Suppressor macrophage (primary cell): ENCODE data around the gene NR5A1.

Experiments
- DNase-seq, 4 experiments: peaks; one replicate each; pipeline ENCODE4 v3.0.0-alpha.2; 2020 to 2022

The NR5A1 gene

GRCh38 chr9:124457887-124458431, 49.2 kb downstream of the NR5A1 start:
- no peak for DNase-seq

GRCh38 chr9:124457079-124457886, 49.9 kb downstream of the NR5A1 start:
- no peak for DNase-seq

GRCh38 chr9:124456341-124457078, 50.7 kb downstream of the NR5A1 start:
- DNase-seq = no peak

DNA sequence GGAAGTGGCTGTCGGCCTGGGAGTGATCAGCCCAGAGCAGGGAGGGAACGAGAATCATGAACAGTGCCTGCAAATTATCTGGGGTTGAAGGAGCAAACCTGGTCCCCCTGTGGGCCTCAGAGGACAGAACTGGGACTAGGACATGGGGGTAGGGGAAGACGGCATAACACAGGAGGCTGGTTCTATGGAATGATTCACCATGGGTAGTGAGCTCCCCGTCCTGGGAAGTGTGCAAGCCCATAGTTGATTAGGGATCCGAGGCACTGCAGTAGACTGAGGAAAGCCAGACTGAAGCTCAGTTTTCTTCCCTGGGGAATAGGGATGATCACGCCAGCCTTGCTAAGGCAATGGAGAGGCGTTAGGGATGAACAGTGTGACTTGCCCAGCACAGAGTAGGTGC, 51.4 kb downstream of the NR5A1 start:
- no peak for DNase-seq

- DNase-seq = no peak
Observed at GRCh38 chr9:124454791-124455443, 52.3 kb downstream of the NR5A1 start.

DNA sequence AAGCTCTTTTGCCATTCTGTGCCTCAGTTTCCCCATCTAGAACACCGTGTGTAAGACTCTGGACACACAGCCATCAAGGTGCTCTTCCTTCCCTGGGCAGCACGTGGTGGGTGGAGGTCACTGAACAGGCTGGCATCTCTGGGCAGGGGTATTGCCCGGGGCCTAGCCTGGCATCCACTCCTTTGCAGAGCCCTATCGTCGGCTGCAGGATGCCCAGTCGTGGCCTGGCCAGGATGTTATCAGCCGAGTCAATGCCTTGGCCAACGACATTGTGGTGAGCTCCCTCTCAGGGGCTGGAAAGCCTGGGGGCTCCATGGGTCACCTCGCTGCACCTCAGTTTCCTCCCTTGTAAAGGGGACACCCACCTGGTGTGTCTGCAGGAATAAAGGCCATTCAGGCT, 52.9 kb downstream of the NR5A1 start:
- no peak for DNase-seq

GRCh38 chr9:124453586-124454191, 53.5 kb downstream of the NR5A1 start:
- peak in 2 of 4 experiments; percentile 16 to 24 for DNase-seq

- DNase-seq = no peak
Observed at GRCh38 chr9:124452841-124453585, 54.2 kb downstream of the NR5A1 start.

GRCh38 chr9:124452326-124452725, 54.9 kb downstream of the NR5A1 start:
- DNase-seq = no peak

GRCh38 chr9:124450931-124451661, 56.1 kb downstream of the NR5A1 start:
- DNase-seq = no peak

DNA sequence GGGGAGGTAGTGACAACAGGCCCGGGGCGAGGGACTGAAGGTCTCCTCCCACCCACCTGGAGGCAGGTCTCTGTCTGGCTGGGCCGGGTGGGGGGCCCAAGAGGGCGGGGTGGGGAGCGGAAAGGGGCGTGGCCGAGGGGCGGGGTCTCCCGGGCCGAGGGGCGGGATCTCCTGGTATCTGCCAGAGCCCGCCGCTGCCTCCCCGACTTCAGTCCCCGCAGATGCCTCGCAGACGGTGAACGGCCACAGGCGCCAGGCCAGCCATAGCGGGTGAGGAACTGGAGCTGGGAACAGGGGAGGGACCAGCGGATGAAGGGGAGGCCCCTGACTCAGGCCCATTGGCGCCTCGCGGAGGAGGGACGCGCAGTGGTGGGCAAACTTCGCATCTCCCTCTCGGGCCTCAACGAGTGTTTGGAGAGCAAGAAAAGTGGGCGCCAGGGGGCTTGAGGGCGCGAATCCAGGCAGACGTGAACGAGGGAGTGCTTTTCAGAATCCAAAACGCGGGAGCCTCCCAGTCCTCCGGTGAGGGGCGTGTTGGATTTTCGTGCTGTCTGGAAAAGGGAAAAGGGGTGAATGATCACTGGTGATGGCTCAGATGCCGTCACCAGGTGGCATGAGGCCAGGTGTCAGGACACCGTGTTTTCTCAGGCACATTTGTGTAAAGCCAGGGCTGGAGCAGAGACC, 56.8 kb downstream of the NR5A1 start, which contains the start of gene ADGRD2:
TSS of gene ADGRD2 (plus strand) at position 211 of the 684 bp plus-strand sequence. CDS start 1,216 bp downstream, outside the sequence.
- peak in 1 of 4 experiments; percentile 14 for DNase-seq

- no peak for DNase-seq
Observed at GRCh38 chr9:124449381-124450151, 57.6 kb downstream of the NR5A1 start.

DNA sequence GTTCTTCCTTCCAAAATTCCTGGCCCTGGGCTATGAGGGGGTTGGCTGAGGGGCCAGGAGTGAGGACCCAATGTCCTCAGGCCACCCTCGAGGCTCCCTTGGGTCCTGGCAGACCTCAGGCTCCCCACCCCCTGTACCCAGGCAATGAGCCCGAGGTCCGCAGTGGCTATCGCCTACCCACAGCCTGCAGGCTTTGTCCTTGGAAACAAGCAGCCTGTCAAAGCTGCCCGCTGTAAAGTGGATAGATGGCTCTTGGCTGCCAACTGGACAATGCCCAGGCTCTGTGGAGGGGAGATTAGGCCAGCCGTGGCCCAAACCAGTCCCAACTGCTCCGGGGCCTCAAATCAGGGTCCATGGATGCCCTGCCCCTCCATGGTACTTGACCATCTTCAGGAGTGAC, 59.2 kb downstream of the NR5A1 start:
- DNase-seq = no peak

DNA sequence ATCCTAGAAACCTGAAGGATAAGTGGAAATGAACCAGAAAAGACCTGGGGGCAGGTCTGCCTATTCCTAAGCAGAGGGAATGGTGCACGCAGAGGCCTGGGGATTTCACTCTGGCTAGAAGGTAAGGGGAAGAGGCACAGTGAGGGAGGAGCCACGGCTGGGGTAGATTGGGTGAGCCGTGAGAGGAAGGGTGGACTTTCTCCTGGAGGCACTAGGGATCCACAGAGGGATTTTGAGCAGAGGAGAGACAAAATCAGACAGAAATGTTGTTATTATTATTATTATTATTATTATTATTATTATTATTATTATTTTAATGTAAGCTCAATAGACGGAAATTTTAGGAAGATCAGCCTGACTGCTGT, 59.9 kb downstream of the NR5A1 start:
- DNase-seq = no peak

- no peak for DNase-seq
Observed at GRCh38 chr9:124444166-124444565, 63.0 kb downstream of the NR5A1 start.

DNA sequence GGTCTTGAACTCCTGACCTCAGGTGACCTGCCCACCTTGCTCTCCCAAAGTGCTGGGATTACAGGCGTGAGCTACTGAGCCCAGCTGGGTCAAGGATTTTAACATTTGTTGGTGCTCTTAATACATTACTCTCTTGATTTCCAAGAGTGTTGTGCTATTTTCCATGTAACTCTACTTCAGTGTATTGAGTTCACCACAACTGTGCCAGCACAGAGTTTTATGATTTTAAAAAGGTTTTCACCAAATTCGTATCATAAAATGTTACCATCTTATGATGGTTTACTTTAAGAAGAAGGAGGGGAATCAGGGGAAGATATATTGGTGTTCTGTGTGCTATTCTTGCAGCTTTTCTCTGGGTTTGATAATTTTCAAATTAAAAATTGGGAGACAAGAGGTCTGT, 63.6 kb downstream of the NR5A1 start:
- DNase-seq = no peak

- DNase-seq = no peak
Observed at GRCh38 chr9:124442826-124443225, 64.4 kb downstream of the NR5A1 start.

- DNase-seq = no peak
Observed at GRCh38 chr9:124442379-124442778, 64.8 kb downstream of the NR5A1 start.

- DNase-seq = no peak
Observed at GRCh38 chr9:124441291-124441690, 65.9 kb downstream of the NR5A1 start.

GRCh38 chr9:124440786-124441185, 66.4 kb downstream of the NR5A1 start:
- DNase-seq = no peak
